SU-DHL-6 (cell line): ENCODE results near the gene SPATA4.

Source experiments
- H2AFZ ChIP-seq: fragments of 200-600 bp; sonication (generic); 2 replicates; pipeline ENCODE4 v1.6.1; 2014; ENCODE audit warnings: low read depth, mild to moderate bottlenecking, moderate library complexity, mixed read lengths, antibody characterized with exemption, low read length; ENCODE audit not compliant: severe bottlenecking
- H3F3A ChIP-seq: fragments of 200-600 bp; shearing (Covaris generic); 2 replicates; pipeline ENCODE4 v1.6.0; 2016; ENCODE audit warnings: antibody characterized with exemption, mild to moderate bottlenecking; ENCODE audit not compliant: insufficient read depth
- H3K27ac ChIP-seq: fragments of 200-600 bp; sonication (generic); 2 replicates; pipeline ENCODE4 v1.5.1; 2016; ENCODE audit warnings: low read depth, mild to moderate bottlenecking, low read length, moderate library complexity, mixed read lengths
- H3K27me3 ChIP-seq: fragments of 200-600 bp; sonication (generic), shearing (Covaris generic); 2 replicates; pipeline ENCODE4 v1.6.0; 2014; ENCODE audit warnings: mild to moderate bottlenecking, low read length
- H3K36me3 ChIP-seq: fragments of 200-600 bp; sonication (generic); 2 replicates; pipeline ENCODE4 v1.6.1; 2014; ENCODE audit warnings: mild to moderate bottlenecking, low read length, mixed read lengths
- H3K4me2 ChIP-seq: fragments of 300-600, 200-600 bp; shearing (Covaris generic), sonication (generic); 2 replicates; pipeline ENCODE4 v1.6.0; 2014; ENCODE audit warnings: low read length, low read depth, mild to moderate bottlenecking; ENCODE audit not compliant: poor library complexity, severe bottlenecking
- H3K4me3 ChIP-seq: fragments of 200-600 bp; sonication (generic); 2 replicates; pipeline ENCODE4 v1.5.1; 2014; ENCODE audit warnings: antibody characterized with exemption, low read length, mild to moderate bottlenecking, mixed read lengths; ENCODE audit not compliant: insufficient read depth, poor library complexity, severe bottlenecking
- H3K79me2 ChIP-seq: fragments of 200-600 bp; sonication (generic); 2 replicates; pipeline ENCODE4 v1.6.1; 2014; ENCODE audit warnings: mild to moderate bottlenecking, low read length, moderate library complexity; ENCODE audit not compliant: insufficient read depth
- H3K9ac ChIP-seq: fragments of 200-600 bp; sonication (generic); 2 replicates; pipeline ENCODE4 v1.7.0; 2014; ENCODE audit warnings: mild to moderate bottlenecking, low read length
- H3K9me2 ChIP-seq: fragments of 200-600 bp; sonication (generic); replicated peaks from 2 replicates; pipeline ENCODE4 v1.6.1; 2014; ENCODE audit warnings: low read length; ENCODE audit not compliant: insufficient read depth
- H3K9me3 ChIP-seq: fragments of 200-600 bp; sonication (generic); 2 replicates; pipeline ENCODE4 v1.6.1; 2014; ENCODE audit warnings: low read length, mixed read lengths; ENCODE audit not compliant: insufficient read depth
- H4K20me1 ChIP-seq: fragments of 200-600 bp; sonication (generic); 2 replicates; pipeline ENCODE4 v1.6.1; 2014; ENCODE audit warnings: low read depth, mild to moderate bottlenecking, antibody characterized with exemption, low read length, moderate library complexity, mixed read lengths
- EZH2phosphoT487 ChIP-seq: fragments of 200-600 bp; sonication (generic), shearing (Covaris generic); conservative IDR thresholded peaks from 2 replicates; pipeline ENCODE4 v1.6.1; 2018; ENCODE audit warnings: mild to moderate bottlenecking, antibody characterized with exemption, low read length, moderate library complexity, mixed read lengths
- TF ChIP-seq, protein P1 (sequence below): fragments of 200-600 bp; sonication (generic); IDR thresholded peaks from one replicate; pipeline ENCODE4 v1.5.1; 2017; ENCODE audit warnings: antibody characterized with exemption, mild to moderate bottlenecking, low read length, moderate library complexity; ENCODE audit not compliant: insufficient read depth, poor library complexity, severe bottlenecking

The SPATA4 gene

DNA sequence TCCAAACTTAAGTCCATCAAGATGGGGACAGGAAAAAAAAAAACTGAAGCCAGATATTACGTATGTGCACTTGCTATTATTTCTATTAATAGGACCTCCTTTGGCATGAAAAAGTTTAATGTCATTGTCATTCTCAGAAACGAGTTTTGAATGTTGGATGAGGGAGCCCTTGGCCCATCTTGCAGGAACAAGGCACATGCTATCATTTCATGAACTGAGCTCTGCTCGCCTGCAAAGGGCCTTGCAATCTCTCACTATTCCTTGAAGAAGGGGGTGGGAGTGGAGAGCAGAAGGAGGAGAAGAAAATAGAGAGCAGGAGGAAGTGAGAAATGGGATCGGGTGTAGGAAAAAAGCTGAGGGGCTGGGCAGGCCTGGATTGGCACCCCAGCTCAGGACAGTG is 34.3 kb upstream of the SPATA4 start:
- H3K36me3 ChIP-seq, result no peaks in the 10 kb centered on the region
- H3K9me2 ChIP-seq, result no peaks in the 10 kb centered on the region
- H3K9ac ChIP-seq, result no peak overlapping the region
- H3K4me3 ChIP-seq, result no peak overlapping the region
- no peaks in the 10 kb centered on the region for H3K9me3 ChIP-seq
- H3K27ac ChIP-seq, result no peak overlapping the region
- no peaks in the 10 kb centered on the region for H4K20me1 ChIP-seq
- no peak overlapping the region for H3K4me2 ChIP-seq
- no peaks in the 10 kb centered on the region for H3F3A ChIP-seq
- no peak overlapping the region for H2AFZ ChIP-seq
- no peak for TF ChIP-seq EZH2phosphoT487
- TF ChIP-seq, protein P1, sequence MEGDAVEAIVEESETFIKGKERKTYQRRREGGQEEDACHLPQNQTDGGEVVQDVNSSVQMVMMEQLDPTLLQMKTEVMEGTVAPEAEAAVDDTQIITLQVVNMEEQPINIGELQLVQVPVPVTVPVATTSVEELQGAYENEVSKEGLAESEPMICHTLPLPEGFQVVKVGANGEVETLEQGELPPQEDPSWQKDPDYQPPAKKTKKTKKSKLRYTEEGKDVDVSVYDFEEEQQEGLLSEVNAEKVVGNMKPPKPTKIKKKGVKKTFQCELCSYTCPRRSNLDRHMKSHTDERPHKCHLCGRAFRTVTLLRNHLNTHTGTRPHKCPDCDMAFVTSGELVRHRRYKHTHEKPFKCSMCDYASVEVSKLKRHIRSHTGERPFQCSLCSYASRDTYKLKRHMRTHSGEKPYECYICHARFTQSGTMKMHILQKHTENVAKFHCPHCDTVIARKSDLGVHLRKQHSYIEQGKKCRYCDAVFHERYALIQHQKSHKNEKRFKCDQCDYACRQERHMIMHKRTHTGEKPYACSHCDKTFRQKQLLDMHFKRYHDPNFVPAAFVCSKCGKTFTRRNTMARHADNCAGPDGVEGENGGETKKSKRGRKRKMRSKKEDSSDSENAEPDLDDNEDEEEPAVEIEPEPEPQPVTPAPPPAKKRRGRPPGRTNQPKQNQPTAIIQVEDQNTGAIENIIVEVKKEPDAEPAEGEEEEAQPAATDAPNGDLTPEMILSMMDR, result no peak
- no peaks in the 10 kb centered on the region for H3K27me3 ChIP-seq
- no peaks in the 10 kb centered on the region for H3K79me2 ChIP-seq

DNA sequence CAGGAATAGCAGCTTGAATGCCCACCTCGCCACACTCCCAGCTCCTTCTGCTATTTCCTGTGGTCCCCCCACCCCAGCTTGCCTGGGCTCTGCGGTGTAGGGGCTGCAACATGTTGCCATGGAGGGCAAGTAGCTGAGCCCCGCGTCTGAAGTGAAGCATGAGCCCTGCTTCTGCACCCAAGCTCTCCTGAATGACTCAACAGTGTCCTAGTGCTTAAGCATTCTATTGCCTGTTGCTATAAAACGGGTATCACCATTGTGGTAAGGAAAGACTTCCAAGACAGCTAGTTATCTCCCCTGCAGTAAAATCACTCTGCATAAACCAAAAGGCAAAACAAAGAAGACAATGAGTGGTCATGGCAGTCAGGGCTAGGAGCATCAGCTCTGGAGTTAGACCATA is 31.4 kb upstream of the SPATA4 start:
- no peak for TF ChIP-seq EZH2phosphoT487
- TF ChIP-seq, protein P1, result no peak

DNA sequence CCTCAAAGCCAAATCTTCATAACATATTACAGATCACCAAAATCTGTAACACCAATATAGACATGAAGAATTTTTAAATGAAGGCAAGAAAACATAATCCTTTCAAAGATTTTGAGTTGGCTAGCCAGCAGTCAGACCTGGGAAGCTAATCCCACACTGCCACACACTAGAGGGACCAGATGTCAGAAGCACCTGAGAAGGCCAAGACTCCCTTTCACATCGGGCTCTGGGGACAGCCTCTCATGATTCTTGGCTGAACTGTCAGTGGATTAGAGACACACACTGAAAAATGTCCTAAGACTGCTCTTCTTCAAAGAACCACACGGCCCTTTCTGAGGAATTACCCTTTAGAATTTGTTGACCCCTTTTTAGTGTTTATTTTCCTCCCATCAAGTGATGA is 28.2 kb upstream of the SPATA4 start:
- H4K20me1 ChIP-seq, result no peaks in the 10 kb centered on the region
- H3K79me2 ChIP-seq, result no peaks in the 10 kb centered on the region
- no peak overlapping the region for H3K4me3 ChIP-seq
- H3K36me3 ChIP-seq, result no peaks in the 10 kb centered on the region
- H3K9me2 ChIP-seq, result no peaks in the 10 kb centered on the region
- H3K4me2 ChIP-seq, result no peak overlapping the region
- no peaks in the 10 kb centered on the region for H3F3A ChIP-seq
- no peak overlapping the region for H3K27ac ChIP-seq
- no peaks in the 10 kb centered on the region for H3K27me3 ChIP-seq
- H3K9ac ChIP-seq, result no peak overlapping the region
- TF ChIP-seq, protein P1, result no peak
- no peak for TF ChIP-seq EZH2phosphoT487
- no peaks in the 10 kb centered on the region for H3K9me3 ChIP-seq
- no peak overlapping the region for H2AFZ ChIP-seq

More for the DNA sequence above, 31.4 kb upstream of the SPATA4 start:
- Histone ChIP-seq H3K9me2 (no peaks in the 10 kb centered on the region), H3K27ac (no peak overlapping the region), H3K27me3 (no peaks in the 10 kb centered on the region), H3K4me2 (no peak overlapping the region), H3F3A (no peaks in the 10 kb centered on the region), H3K79me2 (no peaks in the 10 kb centered on the region), H3K4me3 (no peak overlapping the region), H4K20me1 (no peaks in the 10 kb centered on the region), H3K36me3 (no peaks in the 10 kb centered on the region), H3K9me3 (no peaks in the 10 kb centered on the region), H3K9ac (no peak overlapping the region), H2AFZ (no peak overlapping the region)

DNA sequence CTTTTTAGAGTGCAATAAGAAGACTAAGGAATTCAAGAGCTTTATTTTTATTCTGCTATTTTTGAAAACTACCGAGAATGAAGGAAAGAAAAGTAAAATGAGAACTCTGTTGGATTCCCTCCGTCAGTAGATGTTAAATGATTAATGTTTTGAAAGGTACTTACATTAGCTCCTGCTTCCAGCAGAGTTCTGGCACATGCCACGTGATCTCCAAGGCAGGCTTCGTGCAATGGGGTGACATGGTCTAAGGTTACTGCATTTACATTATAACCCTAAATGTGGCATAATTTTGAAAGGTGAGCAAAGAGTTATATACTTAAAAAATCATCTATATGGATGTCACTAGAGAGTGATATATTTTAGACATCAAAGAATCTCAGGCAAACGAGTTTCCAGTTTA is 26.8 kb upstream of the SPATA4 start:
- no peaks in the 10 kb centered on the region for H3K9me3 ChIP-seq
- no peaks in the 10 kb centered on the region for H3K36me3 ChIP-seq
- H4K20me1 ChIP-seq, result no peaks in the 10 kb centered on the region
- no peaks in the 10 kb centered on the region for H3K9me2 ChIP-seq
- no peak overlapping the region for H3K4me2 ChIP-seq
- no peak overlapping the region for H3K9ac ChIP-seq
- TF ChIP-seq, protein P1, result no peak
- no peak for TF ChIP-seq EZH2phosphoT487
- H3K27me3 ChIP-seq, result no peaks in the 10 kb centered on the region
- 0 out of 2 replicates have a peak, but pooled peaks cover 3% of the 10 kb centered on the region for H3F3A ChIP-seq
- H2AFZ ChIP-seq, result no peak overlapping the region
- H3K27ac ChIP-seq, result no peak overlapping the region
- no peaks in the 10 kb centered on the region for H3K79me2 ChIP-seq
- H3K4me3 ChIP-seq, result no peak overlapping the region
